ENCODE measurements around the gene GPN3. TPM values are rescaled to one million over a fixed set of nuclear protein-coding genes. Genes with fewer than 3 reads are reported as not detected.
A peak's percentile ranks its signal among the peaks of the same experiment; 100 is the strongest.

The GPN3 gene
- total and polyA plus RNA-seq, 10 of the 15 experiments (the other 5 are each of a cell fraction or from before 2014, with no cell fraction given): 27.1 to 117 (median 53.5) TPM

GRCh38 chr12:110501752-110502738, 34.0 kb upstream of the GPN3 start, which contains the start of the genes RAD9B and VPS29 (continued):
- TF ChIP-seq ZZZ3 (IDR thresholded peaks at IDR 0.05; ENCODE audit: control insufficient read depth, insufficient read length, low read depth) (no peak), E4F1 (IDR thresholded peaks at IDR 0.05; ENCODE audit: borderline replicate concordance, partially characterized antibody) (peak; percentile 60), CEBPB (IDR thresholded peaks at IDR 0.05; ENCODE audit: borderline replicate concordance in 1 of 2, low read depth in 2 of 2, low read length in 2 of 2) (no peak), SIN3A (IDR thresholded peaks at IDR 0.05; ENCODE audit: low read depth, low read length) (peak; percentile 97), ASH2L (IDR thresholded peaks at IDR 0.05; ENCODE audit: borderline replicate concordance, low read depth) (no peak), JUND (IDR thresholded peaks at IDR 0.05; ENCODE audit: low read depth, low read length) (no peak), MXI1 (IDR thresholded peaks at IDR 0.05; ENCODE audit: low read depth, low read length) (peak; percentile 90), MAX (IDR thresholded peaks at IDR 0.05; ENCODE audit: low read depth, low read length) (peak; percentile 100), PBX3 (IDR thresholded peaks at IDR 0.05; ENCODE audit: insufficient replicate concordance, low read depth, low read length) (no peak), TCF3 (IDR thresholded peaks at IDR 0.05; ENCODE audit: borderline replicate concordance, insufficient read depth, low read depth, low read length) (0 out of 2 replicates have a peak, but pooled peaks have one; percentile 17), ZSCAN29 (IDR thresholded peaks at IDR 0.05) (no peak), TAF1 (IDR thresholded peaks at IDR 0.05; ENCODE audit: borderline replicate concordance, low read depth, low read length) (peak; percentile 90), ZBTB40 (IDR thresholded peaks at IDR 0.05; ENCODE audit: borderline replicate concordance) (peak; percentile 17; the same call in 1 of the 2 replicates), ZNF274 (IDR thresholded peaks at IDR 0.05; ENCODE audit: insufficient read depth, insufficient read length) (no peak), HDAC2 (IDR thresholded peaks at IDR 0.05) (no peak), RUNX3 (IDR thresholded peaks at IDR 0.05; ENCODE audit: low read length) (peak; percentile 95), BRCA1 (IDR thresholded peaks at IDR 0.05; ENCODE audit: low read depth, low read length) (no peak), IRF5 (IDR thresholded peaks at IDR 0.05; ENCODE audit: borderline replicate concordance) (no peak), EZH2 (IDR thresholded peaks at IDR 0.05; ENCODE audit: borderline replicate concordance, control insufficient read depth, low read depth, low read length) (no peak)
